Measurements from ENCODE around the gene LRRC14B.

DNA sequence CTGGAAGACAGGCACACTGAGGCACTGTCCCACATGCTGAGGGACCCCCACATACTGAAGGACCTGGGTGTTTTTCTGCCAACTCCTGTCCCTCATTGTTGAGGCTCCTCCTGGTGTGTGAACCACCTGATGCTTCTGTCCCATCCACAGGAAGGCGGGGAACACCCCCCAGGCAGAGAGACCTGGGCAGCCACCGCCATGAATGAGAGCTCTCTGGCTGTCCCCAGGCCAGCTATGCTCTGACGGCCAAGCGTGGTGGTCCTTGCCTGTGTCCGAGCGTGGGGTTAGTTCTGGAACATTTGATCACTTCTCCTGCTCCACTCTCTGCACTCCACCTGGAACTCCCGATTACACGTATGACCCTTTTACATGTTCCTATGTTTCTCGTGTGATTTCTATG is 11.9 kb upstream of the LRRC14B start:
- TF ChIP-seq, protein P1, sequence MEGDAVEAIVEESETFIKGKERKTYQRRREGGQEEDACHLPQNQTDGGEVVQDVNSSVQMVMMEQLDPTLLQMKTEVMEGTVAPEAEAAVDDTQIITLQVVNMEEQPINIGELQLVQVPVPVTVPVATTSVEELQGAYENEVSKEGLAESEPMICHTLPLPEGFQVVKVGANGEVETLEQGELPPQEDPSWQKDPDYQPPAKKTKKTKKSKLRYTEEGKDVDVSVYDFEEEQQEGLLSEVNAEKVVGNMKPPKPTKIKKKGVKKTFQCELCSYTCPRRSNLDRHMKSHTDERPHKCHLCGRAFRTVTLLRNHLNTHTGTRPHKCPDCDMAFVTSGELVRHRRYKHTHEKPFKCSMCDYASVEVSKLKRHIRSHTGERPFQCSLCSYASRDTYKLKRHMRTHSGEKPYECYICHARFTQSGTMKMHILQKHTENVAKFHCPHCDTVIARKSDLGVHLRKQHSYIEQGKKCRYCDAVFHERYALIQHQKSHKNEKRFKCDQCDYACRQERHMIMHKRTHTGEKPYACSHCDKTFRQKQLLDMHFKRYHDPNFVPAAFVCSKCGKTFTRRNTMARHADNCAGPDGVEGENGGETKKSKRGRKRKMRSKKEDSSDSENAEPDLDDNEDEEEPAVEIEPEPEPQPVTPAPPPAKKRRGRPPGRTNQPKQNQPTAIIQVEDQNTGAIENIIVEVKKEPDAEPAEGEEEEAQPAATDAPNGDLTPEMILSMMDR (IDR thresholded peaks at IDR 0.05) = no peak
- TF ChIP-seq POLR2A (IDR thresholded peaks at IDR 0.05) = no peak

Data from testis (tissue), 2 donors.